Activated naive CD8-positive, alpha-beta T cell treated with anti-CD3 and anti-CD28 coated beads, Interleukin-2, amount 50 U/mL, for 16 hours (primary cell): ENCODE results near the gene NIPAL4.
"Not testable (repeated sequence)": the region's sequence is repeated elsewhere in the genome, so short reads cannot be mapped to it uniquely, and the experiment has no call there.

Experiments
- DNase-seq: peaks from one replicate; pipeline ENCODE4 v3.0.0-alpha.2; 2020; ENCODE audit warnings: low read depth, low spot score

The NIPAL4 gene

GRCh38 chr5:157463081-157463480, 3.1 kb downstream of the NIPAL4 start:
- no peak for DNase-seq

- no peak for DNase-seq
Measured at GRCh38 chr5:157463621-157464518, 3.9 kb downstream of the NIPAL4 start.

DNA sequence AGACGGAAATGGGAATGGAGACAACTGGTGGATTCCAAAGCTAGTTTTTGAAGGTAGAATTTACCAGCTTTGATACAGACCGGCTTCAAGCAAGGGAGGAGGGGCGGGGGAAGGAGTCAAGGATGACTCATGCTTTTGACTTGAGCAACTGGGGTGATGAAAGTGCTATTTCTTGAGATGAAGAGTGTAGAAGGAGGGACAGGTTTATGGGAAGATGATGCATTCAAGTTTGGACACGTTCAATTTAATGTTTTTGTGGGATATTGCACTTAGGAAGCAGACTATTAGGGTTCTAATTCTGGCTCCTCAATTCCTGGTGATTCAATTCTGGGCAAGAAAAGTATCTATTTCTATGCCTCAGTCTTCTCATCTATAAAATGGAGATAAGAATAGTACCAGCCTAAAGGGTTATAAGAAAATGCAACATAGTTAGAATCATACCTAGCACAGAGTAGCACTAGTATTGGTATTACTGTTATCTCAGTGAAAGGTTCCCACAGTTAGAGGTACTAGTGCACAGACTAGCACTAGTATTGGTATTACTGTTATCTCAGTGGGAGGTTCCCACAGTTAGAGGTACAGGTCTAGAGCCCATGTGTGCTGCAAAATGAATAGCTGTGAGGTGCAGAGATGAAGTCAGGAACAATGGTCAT, 4.6 kb downstream of the NIPAL4 start:
- DNase-seq, result no peak

DNA sequence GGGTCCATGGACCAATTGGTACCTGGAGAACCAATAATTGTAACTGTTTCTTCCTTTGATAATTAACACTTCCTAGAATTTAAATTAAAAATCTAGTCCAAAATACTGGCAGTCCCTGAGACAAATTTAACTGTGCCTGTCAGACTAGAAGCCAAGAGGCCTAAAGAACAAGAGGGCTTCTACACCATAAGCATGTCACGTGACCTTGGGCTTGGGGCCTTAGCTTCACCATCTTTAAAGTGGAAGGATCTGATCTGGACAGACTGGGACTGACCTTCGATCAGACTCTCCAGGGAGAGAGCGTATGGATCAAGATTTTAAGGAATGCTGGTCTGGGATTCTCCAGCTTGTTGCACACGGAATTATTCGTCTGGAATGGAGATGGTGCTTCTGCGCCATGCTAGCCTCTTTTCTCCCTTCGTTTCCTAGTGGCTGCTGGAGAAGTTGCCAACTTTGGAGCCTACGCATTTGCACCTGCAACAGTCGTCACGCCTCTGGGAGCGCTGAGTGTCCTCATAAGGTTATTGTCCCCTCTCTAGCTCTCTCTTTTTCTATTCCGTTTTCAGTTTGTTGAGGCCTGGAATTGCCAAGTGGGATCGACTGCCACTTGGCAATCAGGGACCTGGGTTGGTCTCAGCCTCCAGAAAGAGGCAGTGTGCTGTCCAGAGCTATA, 8.4 kb downstream of the NIPAL4 start:
- DNase-seq, result no peak

DNA sequence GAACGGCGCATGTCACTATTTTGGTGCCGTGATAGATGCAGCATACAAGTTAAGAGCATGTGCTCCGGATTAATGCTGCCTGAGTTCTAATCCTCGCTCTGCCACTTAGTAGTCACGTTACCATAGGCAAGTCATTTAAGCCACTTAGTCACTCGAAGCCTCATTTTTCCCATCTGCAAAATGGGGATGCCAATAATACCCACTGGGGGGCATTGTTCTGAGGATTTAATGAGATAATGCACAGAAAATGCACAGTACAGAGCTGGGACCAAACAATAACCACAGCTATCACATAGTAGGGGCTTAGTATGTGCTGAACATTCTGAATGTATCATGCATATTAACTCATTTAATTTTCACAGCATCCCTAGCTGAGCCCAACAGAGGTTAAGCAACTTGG, 9.1 kb downstream of the NIPAL4 start:
- DNase-seq, result no peak

GRCh38 chr5:157469687-157470086, 9.7 kb downstream of the NIPAL4 start:
- DNase-seq, result no peak

GRCh38 chr5:157470631-157471030, 10.6 kb downstream of the NIPAL4 start:
- no peak for DNase-seq

- no peak for DNase-seq
Measured at GRCh38 chr5:157471709-157472108, 11.7 kb downstream of the NIPAL4 start.

DNA sequence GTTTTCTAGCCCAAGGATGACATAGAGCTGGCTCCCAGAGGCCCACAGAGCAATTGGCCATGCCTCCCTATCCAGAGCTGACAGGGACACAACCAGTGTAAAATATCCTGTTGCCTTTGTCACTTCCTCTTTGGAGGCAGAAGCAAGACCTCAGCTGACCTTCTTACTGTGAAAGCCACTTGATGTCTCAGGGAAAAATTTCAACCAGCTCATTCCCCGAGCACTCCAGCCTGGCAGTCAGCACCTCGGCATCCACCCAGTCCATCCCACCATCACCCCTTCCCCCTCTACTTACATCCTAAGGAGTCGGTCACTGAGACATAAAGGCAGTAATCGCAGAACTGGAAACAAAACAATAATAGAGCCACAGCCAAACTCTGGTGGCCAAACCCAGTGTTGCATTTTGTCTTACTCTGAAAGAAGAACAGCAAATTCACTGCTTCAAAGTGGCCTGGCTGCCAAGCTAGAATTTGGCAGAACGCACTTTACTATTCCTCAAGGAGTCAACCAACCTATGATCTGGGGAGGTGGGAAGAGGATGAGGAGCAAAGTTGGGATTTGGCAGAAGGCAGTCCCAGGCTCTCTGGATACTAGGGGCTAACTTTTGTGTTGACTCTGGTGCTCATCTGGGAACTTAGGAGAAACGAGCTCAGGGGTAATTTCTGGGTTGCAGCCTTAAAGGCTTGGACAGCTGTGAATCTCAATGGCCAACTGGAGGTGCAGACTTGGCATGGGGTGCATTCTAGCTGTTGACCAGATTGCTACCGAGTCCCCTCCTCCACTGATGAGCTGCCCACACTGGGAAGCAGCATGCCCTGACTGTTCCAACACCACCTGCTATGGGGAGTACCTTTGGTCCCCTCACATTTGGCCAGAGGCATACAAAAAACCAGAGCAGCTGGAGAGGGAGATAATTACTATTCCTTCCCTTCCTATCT, 13.6 kb downstream of the NIPAL4 start:
- DNase-seq, result no peak

DNA sequence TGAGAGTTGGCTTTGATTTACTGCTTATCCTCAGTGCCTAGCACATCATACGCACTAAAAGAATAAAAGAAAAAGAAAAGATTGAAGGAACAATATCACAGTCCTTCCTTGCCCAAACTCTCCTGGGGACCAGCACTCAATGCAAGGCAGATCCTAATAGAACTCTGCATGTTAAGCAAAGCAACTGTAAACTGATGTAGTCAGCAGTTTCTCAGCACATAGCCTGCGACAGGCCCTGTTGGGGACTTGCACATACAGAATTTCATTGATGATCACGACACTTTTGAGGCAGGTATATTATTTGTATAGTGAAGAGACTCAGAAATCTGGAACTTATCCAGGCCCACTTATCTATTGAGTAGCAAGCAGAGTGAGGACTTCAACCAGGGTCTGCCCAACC, 15.4 kb downstream of the NIPAL4 start:
- no peak for DNase-seq

GRCh38 chr5:157476702-157477408, 16.8 kb downstream of the NIPAL4 start:
- no peak for DNase-seq

DNA sequence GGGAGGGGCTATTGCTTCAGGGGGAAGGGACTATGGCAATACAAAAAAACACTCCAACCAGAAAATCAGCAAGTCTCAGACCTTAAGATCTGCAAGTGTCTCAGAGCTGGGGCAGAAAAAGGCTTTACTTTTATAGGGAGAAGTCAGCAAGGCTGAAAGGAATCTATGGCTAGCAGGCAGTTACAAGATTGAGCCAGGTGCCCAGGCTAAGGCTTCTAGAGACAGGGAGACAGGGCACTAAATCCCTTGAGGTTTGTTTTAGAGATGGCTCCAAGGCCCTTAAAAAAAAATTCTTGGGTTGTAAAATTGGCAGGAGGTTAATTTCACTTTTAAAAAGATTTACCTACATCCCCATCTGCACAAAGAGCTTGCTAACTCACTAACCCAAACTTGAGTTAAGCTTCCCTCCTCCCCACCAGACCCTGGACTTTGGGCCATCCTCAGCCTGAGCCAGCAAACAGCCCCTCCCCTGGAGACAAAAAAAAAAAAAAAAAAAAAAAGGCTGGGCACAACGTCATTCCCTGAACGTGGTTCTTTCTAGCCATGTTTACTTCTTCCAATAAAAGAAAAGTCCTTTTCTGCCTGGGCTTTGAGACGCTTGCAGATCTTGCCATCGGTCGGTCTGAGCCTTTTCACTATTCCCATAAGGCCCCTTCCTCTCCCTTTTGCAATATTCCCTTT, 17.9 kb downstream of the NIPAL4 start:
- DNase-seq, result no peak

- no peak for DNase-seq
Measured at GRCh38 chr5:157478726-157479125, 18.7 kb downstream of the NIPAL4 start.

- DNase-seq, result no peak
Measured at GRCh38 chr5:157479166-157479565, 19.2 kb downstream of the NIPAL4 start.

GRCh38 chr5:157479612-157480510, 19.8 kb downstream of the NIPAL4 start:
- no peak for DNase-seq

GRCh38 chr5:157481265-157481664, 21.3 kb downstream of the NIPAL4 start:
- DNase-seq, result no peak

DNA sequence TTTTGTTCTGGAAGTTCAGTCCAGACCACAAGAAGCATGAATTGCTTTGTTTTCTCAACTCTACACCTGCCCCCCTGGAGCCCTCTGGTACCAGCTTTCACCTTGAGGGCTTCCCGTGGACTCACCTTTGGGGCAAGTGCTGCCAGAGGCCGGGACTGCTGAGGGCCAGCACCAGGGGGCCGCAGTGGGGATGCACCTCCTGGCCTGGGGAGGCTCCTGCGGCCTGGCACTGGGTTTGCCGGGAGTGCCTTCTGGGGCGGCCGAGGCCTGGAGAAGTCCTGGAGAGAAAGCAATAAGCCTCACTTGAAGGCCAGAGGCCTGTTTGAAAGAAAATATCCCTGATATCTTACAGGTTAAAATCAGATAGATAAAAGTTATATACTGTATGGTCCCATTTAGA, 21.7 kb downstream of the NIPAL4 start:
- no peak for DNase-seq

GRCh38 chr5:157482702-157483101, 22.7 kb downstream of the NIPAL4 start:
- DNase-seq, result not testable (repeated sequence)

DNA sequence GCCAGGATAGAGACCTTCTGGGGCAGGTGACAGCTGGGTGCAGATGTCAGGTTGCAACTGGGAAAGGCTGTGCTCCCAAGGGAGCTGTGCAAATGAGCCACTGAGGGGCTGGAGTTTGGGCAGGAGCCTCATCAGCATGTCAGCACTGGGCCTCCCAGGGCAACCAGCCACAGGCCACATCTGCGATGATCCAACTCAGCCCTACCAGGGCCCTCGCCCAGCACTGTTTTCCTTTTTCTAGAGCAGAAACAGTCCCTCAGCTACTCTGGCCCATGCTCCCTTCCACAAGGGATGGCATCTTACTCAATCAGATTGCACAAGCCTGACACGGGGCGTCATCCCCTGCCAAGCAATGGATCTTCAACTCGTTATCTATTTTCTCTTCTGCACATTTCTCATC, 24.8 kb downstream of the NIPAL4 start:
- DNase-seq, result no peak
